Neutrophil (primary cell): ENCODE data around the gene PRKCE.

Experiments used
- H3K27ac ChIP-seq: fragments of 200-600 bp; sonication (generic); 2 replicates; pipeline ENCODE4 v1.5.1; 2016; ENCODE audit warnings: mild to moderate bottlenecking, moderate library complexity
- H3K27me3 ChIP-seq: fragments of 200-600 bp; sonication (generic); 2 replicates; pipeline ENCODE4 v1.6.0; 2016; ENCODE audit warnings: mild to moderate bottlenecking
- H3K36me3 ChIP-seq: fragments of 200-600 bp; sonication (generic); 2 replicates; pipeline ENCODE4 v1.5.1; 2017
- H3K4me1 ChIP-seq, 2 experiments: fragments of 200-600 bp in 1 of 2; sonication (generic) in 1 of 2; 1 replicate in 1 of 2; 2 replicates in 1 of 2; pipeline versions ENCODE4 v1.5.1 to v1.6.1; 2013 to 2016; ENCODE audit warnings: low read depth in 1 of 2, low read length in 1 of 2, mild to moderate bottlenecking in 1 of 2, moderate library complexity in 1 of 2; ENCODE audit not compliant: control insufficient read depth in 1 of 2, insufficient read depth in 1 of 2
- H3K4me3 ChIP-seq, 2 experiments: fragments of 200-600 bp in 1 of 2; sonication (generic) in 1 of 2; 1 replicate in 1 of 2; 2 replicates in 1 of 2; pipeline ENCODE4 v1.5.1; 2013 to 2016; ENCODE audit warnings: low read depth in 1 of 2, low read length in 1 of 2, mild to moderate bottlenecking in 1 of 2, moderate library complexity in 1 of 2
- H3K9me3 ChIP-seq: fragments of 200-600 bp; sonication (generic); 2 replicates; pipeline ENCODE4 v1.5.1; 2016
- CTCF ChIP-seq: fragments of 200-600 bp; sonication (generic); IDR thresholded peaks from 2 replicates; pipeline ENCODE4 v1.5.1; 2016; ENCODE audit warnings: antibody characterized with exemption

The PRKCE gene

DNA sequence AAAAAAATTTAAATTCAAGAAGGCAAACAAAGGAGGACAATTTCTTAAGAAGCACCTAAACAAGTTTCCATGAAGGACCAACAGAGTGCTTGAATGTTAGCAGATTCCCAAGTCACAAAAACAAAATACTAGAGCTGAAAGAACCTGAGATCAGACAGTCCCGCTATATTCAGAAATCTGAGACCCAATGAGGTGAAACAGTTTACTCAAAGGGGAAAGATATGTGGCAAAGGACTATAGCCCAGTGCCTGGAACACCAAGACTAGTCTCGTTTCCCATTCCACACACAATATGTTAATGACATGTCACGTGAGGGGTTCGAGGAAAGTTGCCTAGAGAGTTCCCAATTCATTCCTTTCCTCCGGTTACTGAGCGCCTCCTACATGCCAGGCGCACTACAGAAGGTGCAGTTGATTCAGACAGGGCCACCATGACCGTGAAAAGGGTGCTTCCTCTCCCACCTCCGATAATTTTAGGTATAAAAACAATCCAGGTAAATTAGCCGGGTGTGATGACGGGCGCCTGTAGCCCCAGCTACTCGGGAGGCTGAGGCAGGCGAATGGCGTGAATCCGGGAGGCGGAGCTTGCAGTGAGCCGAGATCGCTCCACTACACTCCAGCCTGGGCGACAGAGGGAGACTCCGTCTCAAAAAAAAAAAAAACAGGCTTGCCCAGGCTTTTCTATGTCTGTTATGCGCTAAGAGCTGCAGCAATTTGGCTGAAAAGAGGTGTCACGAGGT is 41.0 kb upstream of the PRKCE start:
- peak overlapping the region; percentile 76 to 94 for H3K4me3 ChIP-seq

GRCh38 chr2:45611020-45611859 is 40.2 kb upstream of the PRKCE start, which contains the start of gene SRBD1:
SRBD1 (minus strand) TSS chr2:45611267; CDS start chr2:45605441, 5,826 bp downstream.
- Histone ChIP-seq H3K4me3 (peak within 1 kb of the TSS; percentile 76 to 94), H3K9me3 (no peaks in the 10 kb centered on the region), H3K27me3 (no peaks in the 10 kb centered on the region), H3K4me1 (peaks cover 13 to 18% of the 10 kb centered on the region in 2 experiments), H3K36me3 (no peaks in the 10 kb centered on the region), H3K27ac (peak within 1 kb of the TSS; percentile 77)
- peak; percentile 40 for TF ChIP-seq CTCF

More for the DNA sequence above, 41.0 kb upstream of the PRKCE start:
- Histone ChIP-seq H3K27ac (peak overlapping the region; percentile 77), H3K36me3 (no peaks in the 10 kb centered on the region), H3K4me1 (peaks cover 13 to 18% of the 10 kb centered on the region in 2 experiments), H3K9me3 (no peaks in the 10 kb centered on the region), H3K27me3 (no peaks in the 10 kb centered on the region)
- TF ChIP-seq CTCF: peak; percentile 26

GRCh38 chr2:45612285-45612684 is 39.2 kb upstream of the PRKCE start:
- Histone ChIP-seq H3K9me3 (no peaks in the 10 kb centered on the region), H3K4me1 (peaks cover 10 to 11% of the 10 kb centered on the region in 2 experiments), H3K4me3 (no peak overlapping the region), H3K27me3 (no peaks in the 10 kb centered on the region), H3K36me3 (no peaks in the 10 kb centered on the region), H3K27ac (peak overlapping the region; percentile 77)
- no peak for TF ChIP-seq CTCF

- Histone ChIP-seq H3K27ac (no peak overlapping the region), H3K36me3 (no peaks in the 10 kb centered on the region)
Observed at GRCh38 chr2:45612731-45613130, 38.7 kb upstream of the PRKCE start.

DNA sequence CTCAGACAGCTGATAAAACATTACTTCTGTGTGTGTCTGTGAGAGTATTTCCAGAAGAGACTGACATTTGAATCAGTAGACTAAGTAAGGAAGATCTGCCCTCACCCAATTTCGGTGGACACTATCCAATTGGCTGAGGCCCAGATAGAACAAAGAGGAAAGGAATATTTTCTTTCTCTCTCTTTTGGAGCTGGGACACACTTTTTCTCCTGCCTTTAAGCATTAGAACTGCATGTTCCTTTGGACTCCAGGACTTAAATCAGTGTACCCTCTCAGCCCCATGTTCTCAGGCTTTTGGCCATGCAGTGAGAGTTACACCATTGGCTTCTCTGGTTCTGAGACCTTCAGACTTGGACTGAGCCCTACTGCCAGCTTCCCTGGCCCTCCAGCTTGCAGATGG is 37.1 kb upstream of the PRKCE start:
- no peak overlapping the region for H3K27ac ChIP-seq
- H3K27me3 ChIP-seq: no peaks in the 10 kb centered on the region
- no peaks in the 10 kb centered on the region for H3K9me3 ChIP-seq
- no peaks in the 10 kb centered on the region for H3K36me3 ChIP-seq
- TF ChIP-seq CTCF: no peak
- no peak overlapping the region for H3K4me3 ChIP-seq
- peaks cover 9 to 10% of the 10 kb centered on the region in 2 experiments for H3K4me1 ChIP-seq

More at GRCh38 chr2:45612731-45613130, 38.7 kb upstream of the PRKCE start:
- no peak for TF ChIP-seq CTCF
- Histone ChIP-seq H3K4me3 (no peak overlapping the region), H3K4me1 (peaks cover 9 to 10% of the 10 kb centered on the region in 2 experiments), H3K27me3 (no peaks in the 10 kb centered on the region), H3K9me3 (no peaks in the 10 kb centered on the region)
